ENCODE data around the gene CCL17. TPM values are rescaled to one million over a fixed set of nuclear protein-coding genes. Genes with fewer than 3 reads are reported as not detected.

CCL17 gene
- total and polyA plus RNA-seq, 5 donors: not detected

- H3K4me1 ChIP-seq (ENCODE audit: control insufficient read depth, insufficient read depth, low read length): peaks cover 3% of the 10 kb centered on the region
- H3K9me3 ChIP-seq (ENCODE audit: control insufficient read depth, low read length): no peaks in the 10 kb centered on the region
- no peaks in the 10 kb centered on the region for H3K27me3 ChIP-seq (ENCODE audit: control insufficient read depth, insufficient read depth)
- peak overlapping the region; percentile 5 for H3K27ac ChIP-seq (ENCODE audit: low read length)
- intact Hi-C loops (cut with DNase I): no loop called here
- peak; percentile 35 to 77 (median 73) for DNase-seq
- WGBS: 51% methylated on average over 8 of the region's 8 CpGs
- H3K4me3 ChIP-seq (ENCODE audit: low read length): no peak overlapping the region
- peak in 1 of 2 donors; percentile 24 for ATAC-seq
Observed at GRCh38 chr16:57380671-57381462, 23.7 kb upstream of the CCL17 start.

GRCh38 chr16:57381791-57382534 is 22.6 kb upstream of the CCL17 start:
- 89% methylated on average over 35 of the region's 35 CpGs for WGBS
- intact Hi-C loops (cut with DNase I): no loop called here
- peaks cover 4% of the 10 kb centered on the region for H3K4me1 ChIP-seq (ENCODE audit: control insufficient read depth, insufficient read depth, low read length)

GRCh38 chr16:57382535-57383275 is 21.9 kb upstream of the CCL17 start:
- no peak for ATAC-seq
- WGBS: 89% methylated on average over 16 of the region's 16 CpGs
- no peak overlapping the region for H3K4me3 ChIP-seq (ENCODE audit: low read length)
- H3K4me1 ChIP-seq (ENCODE audit: control insufficient read depth, insufficient read depth, low read length): peaks cover 4% of the 10 kb centered on the region
- no peak overlapping the region for H3K27ac ChIP-seq (ENCODE audit: low read length)
- intact Hi-C loops (cut with DNase I): no loop called here
- DNase-seq: no peak
- H3K27me3 ChIP-seq (ENCODE audit: control insufficient read depth, insufficient read depth): no peaks in the 10 kb centered on the region
- no peaks in the 10 kb centered on the region for H3K9me3 ChIP-seq (ENCODE audit: control insufficient read depth, low read length)

More at GRCh38 chr16:57381791-57382534, 22.6 kb upstream of the CCL17 start:
- Histone ChIP-seq H3K27me3 (ENCODE audit: control insufficient read depth, insufficient read depth) (no peaks in the 10 kb centered on the region), H3K9me3 (ENCODE audit: control insufficient read depth, low read length) (no peaks in the 10 kb centered on the region), H3K27ac (ENCODE audit: low read length) (no peak overlapping the region), H3K4me3 (ENCODE audit: low read length) (no peak overlapping the region)
- ATAC-seq (no peak), DNase-seq (no peak)

- H3K27me3 ChIP-seq (ENCODE audit: control insufficient read depth, insufficient read depth): no peaks in the 10 kb centered on the region
- no peaks in the 10 kb centered on the region for H3K9me3 ChIP-seq (ENCODE audit: control insufficient read depth, low read length)
- no peak overlapping the region for H3K27ac ChIP-seq (ENCODE audit: low read length)
- intact Hi-C loops (cut with DNase I): no loop called here
- no peak overlapping the region for H3K4me3 ChIP-seq (ENCODE audit: low read length)
- WGBS: 77% methylated on average over 8 of the region's 8 CpGs
- peak; percentile 11 to 52 for ATAC-seq
- H3K4me1 ChIP-seq (ENCODE audit: control insufficient read depth, insufficient read depth, low read length): peaks cover 4% of the 10 kb centered on the region
- peak in 1 of 3 donors; percentile 32 for DNase-seq
Observed at GRCh38 chr16:57383276-57384247, 21.0 kb upstream of the CCL17 start.

- H3K4me3 ChIP-seq (ENCODE audit: low read length): no peak overlapping the region
- 62% methylated on average over 11 of the region's 11 CpGs for WGBS
- intact Hi-C loops (cut with DNase I): no loop called here
- DNase-seq (no peak), ATAC-seq (peak in 1 of 2 donors; percentile 9)
- H3K27ac ChIP-seq (ENCODE audit: low read length): no peak overlapping the region
- no peaks in the 10 kb centered on the region for H3K27me3 ChIP-seq (ENCODE audit: control insufficient read depth, insufficient read depth)
- H3K9me3 ChIP-seq (ENCODE audit: control insufficient read depth, low read length): no peaks in the 10 kb centered on the region
- H3K4me1 ChIP-seq (ENCODE audit: control insufficient read depth, insufficient read depth, low read length): peaks cover 4% of the 10 kb centered on the region
Observed at GRCh38 chr16:57384248-57385070, 20.1 kb upstream of the CCL17 start.

- 81% methylated on average over 5 of the region's 5 CpGs for WGBS
- Histone ChIP-seq H3K27me3 (ENCODE audit: control insufficient read depth, insufficient read depth) (no peaks in the 10 kb centered on the region), H3K9me3 (ENCODE audit: control insufficient read depth, low read length) (no peaks in the 10 kb centered on the region), H3K4me1 (ENCODE audit: control insufficient read depth, insufficient read depth, low read length) (peaks cover 4% of the 10 kb centered on the region), H3K27ac (ENCODE audit: low read length) (no peak overlapping the region), H3K4me3 (ENCODE audit: low read length) (no peak overlapping the region)
- intact Hi-C loops (cut with DNase I): no loop called here
- ATAC-seq: no peak
- no peak for DNase-seq
Observed at GRCh38 chr16:57385083-57385482, 19.5 kb upstream of the CCL17 start.

- no peak overlapping the region for H3K4me3 ChIP-seq (ENCODE audit: low read length)
- H3K27me3 ChIP-seq (ENCODE audit: control insufficient read depth, insufficient read depth): no peaks in the 10 kb centered on the region
- no peak overlapping the region for H3K27ac ChIP-seq (ENCODE audit: low read length)
- 64% methylated on average over 5 of the region's 5 CpGs for WGBS
- H3K9me3 ChIP-seq (ENCODE audit: control insufficient read depth, low read length): no peaks in the 10 kb centered on the region
- peaks cover 4% of the 10 kb centered on the region for H3K4me1 ChIP-seq (ENCODE audit: control insufficient read depth, insufficient read depth, low read length)
- intact Hi-C loops (cut with DNase I): no loop called here
- DNase-seq: no peak
- no peak for ATAC-seq
Observed at GRCh38 chr16:57386381-57386951, 18.1 kb upstream of the CCL17 start.

GRCh38 chr16:57387598-57388354 is 16.8 kb upstream of the CCL17 start:
- no peaks in the 10 kb centered on the region for H3K27me3 ChIP-seq (ENCODE audit: control insufficient read depth, insufficient read depth)
- peaks cover 4% of the 10 kb centered on the region for H3K4me1 ChIP-seq (ENCODE audit: control insufficient read depth, insufficient read depth, low read length)
- ATAC-seq: no peak
- intact Hi-C loops (cut with DNase I): no loop called here
- H3K27ac ChIP-seq (ENCODE audit: low read length): no peak overlapping the region
- 79% methylated on average over 3 of the region's 3 CpGs for WGBS
- no peaks in the 10 kb centered on the region for H3K9me3 ChIP-seq (ENCODE audit: control insufficient read depth, low read length)
- DNase-seq: no peak
- H3K4me3 ChIP-seq (ENCODE audit: low read length): no peak overlapping the region
